Neuronal stem cell (in vitro differentiated cells): ENCODE data around the gene PPDPF.

Experiments used
- DNase-seq: peaks from one replicate; pipeline ENCODE4 v3.0.0-alpha.2; 2013; ENCODE audit warnings: low spot score
- H2AFZ ChIP-seq: one replicate; pipeline ENCODE4 v1.6.1; 2013; ENCODE audit warnings: mild to moderate bottlenecking, low read length, inconsistent platforms
- H2AK5ac ChIP-seq: 2 replicates; pipeline ENCODE4 v1.6.1; 2013; ENCODE audit warnings: low read depth, mild to moderate bottlenecking, inconsistent platforms, low read length, moderate library complexity, mixed read lengths
- H2BK120ac ChIP-seq: 2 replicates; pipeline ENCODE4 v1.6.1; 2013; ENCODE audit warnings: low read depth, mild to moderate bottlenecking, inconsistent platforms, low read length, moderate library complexity, mixed read lengths
- H2BK12ac ChIP-seq: one replicate; pipeline ENCODE4 v1.6.1; 2013; ENCODE audit warnings: low read length, inconsistent platforms
- H2BK15ac ChIP-seq: 2 replicates; pipeline ENCODE4 v1.6.1; 2013; ENCODE audit warnings: mild to moderate bottlenecking, low read length, inconsistent platforms, mixed read lengths
- H2BK5ac ChIP-seq: one replicate; pipeline ENCODE4 v1.6.1; 2013; ENCODE audit warnings: inconsistent platforms, mild to moderate bottlenecking, low read length, moderate library complexity
- H3K14ac ChIP-seq: one replicate; pipeline ENCODE4 v1.6.1; 2013; ENCODE audit warnings: low read length, inconsistent platforms
- H3K18ac ChIP-seq: 2 replicates; pipeline ENCODE4 v1.6.1; 2013; ENCODE audit warnings: low read length, inconsistent platforms
- H3K23ac ChIP-seq: 2 replicates; pipeline ENCODE4 v1.6.1; 2013; ENCODE audit warnings: low read depth, mild to moderate bottlenecking, mixed read lengths, low read length, inconsistent platforms; ENCODE audit not compliant: poor library complexity
- H3K27ac ChIP-seq: replicated peaks from 3 replicates; pipeline ENCODE4 v1.5.1; 2013; ENCODE audit warnings: low read length, inconsistent platforms
- H3K27me3 ChIP-seq, 3 experiments: 2 replicates each; pipeline ENCODE4 v1.6.1; 2013; ENCODE audit warnings: low read length in 3 of 3, mild to moderate bottlenecking in 2 of 3, inconsistent platforms in 1 of 3, low read depth in 1 of 3, mixed read lengths in 1 of 3, moderate library complexity in 1 of 3; ENCODE audit not compliant: control insufficient read depth in 3 of 3, insufficient read depth in 3 of 3
- H3K36me3 ChIP-seq, 2 donors: replicated peaks in 1 of 2; 2 replicates each; pipeline ENCODE4 v1.6.1; 2013; ENCODE audit warnings: low read length in 2 of 2; ENCODE audit not compliant: control insufficient read depth in 2 of 2, insufficient read depth in 2 of 2
- H3K4ac ChIP-seq: 2 replicates; pipeline ENCODE4 v1.6.1; 2013; ENCODE audit warnings: inconsistent platforms, mild to moderate bottlenecking, low read length, moderate library complexity
- H3K4me1 ChIP-seq, 2 donors: 1 replicate in 1 of 2; 2 replicates in 1 of 2; pipeline ENCODE4 v1.6.1; 2013; ENCODE audit warnings: low read length in 2 of 2, low read depth in 1 of 2; ENCODE audit not compliant: control insufficient read depth in 2 of 2, insufficient read depth in 1 of 2
- H3K4me2 ChIP-seq: one replicate; pipeline ENCODE4 v1.6.1; 2013; ENCODE audit warnings: mild to moderate bottlenecking, low read length, inconsistent platforms; ENCODE audit not compliant: insufficient read depth, poor library complexity, severe bottlenecking
- H3K4me3 ChIP-seq, 2 donors: 2 replicates each; pipeline ENCODE4 v1.5.1; 2013; ENCODE audit warnings: low read length in 2 of 2, mild to moderate bottlenecking in 2 of 2, inconsistent platforms in 1 of 2, moderate library complexity in 1 of 2
- H3K79me1 ChIP-seq: one replicate; pipeline ENCODE4 v1.6.1; 2013; ENCODE audit warnings: low read depth, mild to moderate bottlenecking, inconsistent platforms, low read length, moderate library complexity
- H3K9ac ChIP-seq: one replicate; pipeline ENCODE4 v1.6.1; 2013; ENCODE audit warnings: mild to moderate bottlenecking, low read depth, low read length, inconsistent platforms; ENCODE audit not compliant: poor library complexity
- H3K9me3 ChIP-seq, 2 donors: replicated peaks in 1 of 2; 2 replicates each; pipeline versions ENCODE3 to v1.6.1; 2013; ENCODE audit warnings: low read length in 2 of 2, mild to moderate bottlenecking in 2 of 2, inconsistent platforms in 1 of 2, low read depth in 1 of 2, mixed read lengths in 1 of 2, moderate library complexity in 1 of 2; ENCODE audit not compliant: control insufficient read depth in 2 of 2, insufficient read depth in 1 of 2
- H4K8ac ChIP-seq: one replicate; pipeline ENCODE4 v1.6.1; 2013; ENCODE audit warnings: low read depth, mild to moderate bottlenecking, inconsistent platforms, low read length, moderate library complexity
- H4K91ac ChIP-seq: one replicate; pipeline ENCODE4 v1.6.1; 2013; ENCODE audit warnings: low read length, low read depth, mild to moderate bottlenecking, inconsistent platforms; ENCODE audit not compliant: poor library complexity
- WGBS, 2 donors: extraction: QIAGEN DNeasy Blood & Tissue Kit; methylation state at CpG; one replicate each; pipeline ENCODE4 v1.1.7; 2013; ENCODE audit warnings: missing lambda C conversion rate in 2 of 2, mixed read lengths in 1 of 2; ENCODE audit not compliant: insufficient read length in 2 of 2, insufficient replicate concordance in 1 of 2; ENCODE audit errors: extremely low coverage in 2 of 2; 5-methylcytosine and 5-hydroxymethylcytosine counted together

Gene PPDPF

DNA sequence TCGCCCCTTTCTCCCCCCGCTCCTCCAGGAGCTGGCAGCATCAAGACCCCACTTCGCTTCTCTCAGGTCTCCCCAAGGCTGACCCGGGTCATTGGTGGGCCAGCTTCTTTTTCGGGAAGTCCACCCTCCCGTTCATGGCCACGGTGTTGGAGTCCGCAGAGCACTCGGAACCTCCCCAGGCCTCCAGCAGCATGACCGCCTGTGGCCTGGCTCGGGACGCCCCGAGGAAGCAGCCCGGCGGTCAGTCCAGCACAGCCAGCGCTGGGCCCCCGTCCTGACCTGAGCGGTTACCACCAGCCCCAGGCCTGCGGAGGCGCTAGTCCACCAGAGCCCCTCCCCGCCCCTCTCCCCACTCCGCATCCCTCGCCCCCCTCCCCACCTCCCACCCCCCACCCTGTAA, 1.0 kb downstream of the PPDPF start:
- peak overlapping the region; percentile 99 for H3K18ac ChIP-seq
- no peak overlapping the region for H3K4ac ChIP-seq
- H2BK120ac ChIP-seq: no peak overlapping the region
- H2BK5ac ChIP-seq: peak overlapping the region; percentile 71
- H3K23ac ChIP-seq: peak overlapping the region; percentile 37
- peaks cover 13 to 15% of the 10 kb centered on the region in 2 donors for H3K4me1 ChIP-seq
- peak overlapping the region; percentile 97 for H2AK5ac ChIP-seq
- no peak overlapping the region for H2BK15ac ChIP-seq
- no CpG with 5 or more reads among the region's 23 CpGs for WGBS, 2 donors
- H2AFZ ChIP-seq: no peak overlapping the region
- H3K9me3 ChIP-seq: peaks cover 12 to 20% of the 10 kb centered on the region in 2 donors
- peak overlapping the region; percentile 96 for H3K4me2 ChIP-seq
- no peak for DNase-seq
- H3K27ac ChIP-seq: no peak overlapping the region
- peak overlapping the region; percentile 90 for H3K14ac ChIP-seq
- H4K91ac ChIP-seq: peak overlapping the region; percentile 99
- H4K8ac ChIP-seq: peak overlapping the region; percentile 43
- H3K9ac ChIP-seq: peak overlapping the region; percentile 98
- no peak overlapping the region for H2BK12ac ChIP-seq
- H3K27me3 ChIP-seq: peaks cover 0 to 3% (median 0%) of the 10 kb centered on the region in 3 experiments
- peaks cover 22% of the 10 kb centered on the region for H3K79me1 ChIP-seq
- H3K36me3 ChIP-seq: peaks cover 19 to 50% of the 10 kb centered on the region in 2 donors
- H3K4me3 ChIP-seq: peak overlapping the region; percentile 92 to 99

- no CpG with 5 or more reads among the region's 13 CpGs for WGBS, 2 donors
- no peak overlapping the region for H4K8ac ChIP-seq
- no peak for DNase-seq
Measured at GRCh38 chr20:63522091-63522868, 1.7 kb downstream of the PPDPF start.

DNA sequence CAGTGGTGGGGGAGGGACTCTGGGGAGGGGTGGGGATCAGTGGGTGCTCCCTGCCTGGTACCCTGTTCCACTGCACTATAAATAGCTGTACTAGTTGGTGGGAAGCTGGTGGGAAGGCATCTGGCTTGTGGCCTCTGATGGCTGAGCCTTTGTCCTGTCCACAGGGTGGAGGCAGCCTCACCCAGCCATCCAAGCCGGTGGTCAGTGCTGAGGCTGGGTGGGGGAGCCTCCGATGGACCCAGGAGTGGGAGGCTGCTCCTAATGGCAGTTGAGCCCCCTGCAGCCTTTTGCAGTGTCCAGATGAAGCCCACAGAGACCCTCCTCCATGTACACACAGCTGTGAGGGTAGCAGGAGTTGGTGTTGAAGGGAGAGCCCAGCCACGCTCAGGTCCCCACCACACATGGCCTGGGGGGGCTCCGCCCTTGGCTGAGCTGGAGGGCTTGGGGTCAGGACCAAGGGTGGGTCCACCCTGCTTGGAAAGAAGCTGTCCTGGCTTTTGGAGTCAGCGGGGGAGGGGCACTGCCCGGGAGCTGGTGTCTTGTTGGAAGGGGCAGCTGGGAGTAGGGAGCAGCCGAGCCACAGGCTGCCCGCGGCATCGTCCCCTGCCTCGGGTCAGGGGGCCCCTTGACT, 2.5 kb downstream of the PPDPF start:
- Histone ChIP-seq H3K4me1 (peaks cover 13 to 15% of the 10 kb centered on the region in 2 donors), H3K18ac (no peak overlapping the region), H3K4me3 (peak overlapping the region; percentile 36 to 99), H3K27me3 (peaks cover 0 to 3% (median 0%) of the 10 kb centered on the region in 3 experiments), H3K79me1 (peaks cover 20% of the 10 kb centered on the region), H2BK15ac (no peak overlapping the region), H2BK120ac (no peak overlapping the region), H3K23ac (peak overlapping the region; percentile 32), H3K4me2 (no peak overlapping the region), H2BK5ac (no peak overlapping the region), H4K91ac (no peak overlapping the region), H3K9me3 (peaks cover 12 to 20% of the 10 kb centered on the region in 2 donors), H4K8ac (no peak overlapping the region), H2BK12ac (no peak overlapping the region), H2AFZ (no peak overlapping the region), H3K9ac (no peak overlapping the region), H3K36me3 (peaks cover 19 to 36% of the 10 kb centered on the region in 2 donors), H3K14ac (peak overlapping the region; percentile 91), H2AK5ac (no peak overlapping the region), H3K4ac (no peak overlapping the region), H3K27ac (no peak overlapping the region)
- DNase-seq: no peak
- no CpG with 5 or more reads among the region's 11 CpGs for WGBS, 2 donors

More at GRCh38 chr20:63522091-63522868, 1.7 kb downstream of the PPDPF start:
- Histone ChIP-seq H3K27ac (no peak overlapping the region), H4K91ac (no peak overlapping the region), H2AK5ac (peak overlapping the region; percentile 97), H3K79me1 (peaks cover 22% of the 10 kb centered on the region), H3K18ac (peak overlapping the region; percentile 83), H2BK5ac (peak overlapping the region; percentile 71), H3K27me3 (peaks cover 0 to 3% (median 0%) of the 10 kb centered on the region in 3 experiments), H3K4me1 (peaks cover 13 to 15% of the 10 kb centered on the region in 2 donors), H3K36me3 (peaks cover 19 to 45% of the 10 kb centered on the region in 2 donors), H3K9ac (peak overlapping the region; percentile 63), H3K14ac (no peak overlapping the region), H3K9me3 (peaks cover 12 to 20% of the 10 kb centered on the region in 2 donors), H3K4ac (no peak overlapping the region), H2AFZ (no peak overlapping the region), H2BK15ac (no peak overlapping the region), H3K4me3 (peak overlapping the region; percentile 8 to 99), H3K23ac (peak overlapping the region; percentile 37), H3K4me2 (peak overlapping the region; percentile 37), H2BK120ac (peak overlapping the region; percentile 28), H2BK12ac (no peak overlapping the region)

DNA sequence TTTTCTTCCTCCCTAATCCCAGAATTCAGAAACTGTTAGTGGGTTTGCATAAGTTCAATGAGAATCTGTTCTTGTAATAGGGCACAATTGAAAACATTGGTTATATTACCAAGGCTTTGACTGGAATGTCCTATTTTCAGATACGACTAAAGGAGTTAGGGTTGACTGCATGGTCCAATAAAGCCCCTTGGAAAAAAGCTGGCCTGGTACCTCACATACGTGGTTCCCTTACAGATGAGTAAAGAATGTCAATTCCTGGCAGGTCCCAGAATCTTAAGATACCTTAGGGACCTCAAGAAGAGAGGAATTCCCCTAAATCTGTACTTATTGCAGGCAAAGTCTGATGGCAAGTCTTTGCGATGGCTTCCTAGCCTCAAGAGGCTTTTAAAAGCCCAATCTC, 4.6 kb downstream of the PPDPF start:
- Histone ChIP-seq H4K91ac (no peak overlapping the region), H2BK15ac (no peak overlapping the region), H3K23ac (no peak overlapping the region), H3K79me1 (peaks cover 21% of the 10 kb centered on the region), H2BK120ac (no peak overlapping the region), H3K27ac (no peak overlapping the region), H3K4me3 (no peak overlapping the region), H3K4ac (no peak overlapping the region), H2BK5ac (no peak overlapping the region), H3K4me2 (no peak overlapping the region), H3K36me3 (peaks cover 20 to 28% of the 10 kb centered on the region in 2 donors), H3K9me3 (peaks cover 12 to 20% of the 10 kb centered on the region in 2 donors), H2BK12ac (no peak overlapping the region), H3K18ac (no peak overlapping the region), H2AFZ (no peak overlapping the region), H2AK5ac (no peak overlapping the region), H3K4me1 (peaks cover 7 to 10% of the 10 kb centered on the region in 2 donors), H3K27me3 (no peaks in the 10 kb centered on the region), H3K14ac (no peak overlapping the region), H4K8ac (no peak overlapping the region), H3K9ac (no peak overlapping the region)
- WGBS, 2 donors: no CpG with 5 or more reads among the region's 3 CpGs
- DNase-seq: no peak
